T-helper 1 cell treated with Interleukin-12 subunit alpha and Interleukin-12 subunit beta and Interleukin-4 antibody, amounts not matched to agents 30 μg/mL and 1 μg/mL, for 36 hours (primary cell): ENCODE results near the gene HUNK.
"Not testable (repeated sequence)": the region's sequence is repeated elsewhere in the genome, so short reads cannot be mapped to it uniquely, and the experiment has no call there.

Experiments used
- H3K27ac Mint-ChIP-seq: one replicate; pipeline ENCODE4 v1.8.0; 2021; ENCODE audit warnings: mild to moderate bottlenecking, mixed read lengths
- H3K27me3 Mint-ChIP-seq: one replicate; pipeline ENCODE4 v1.8.0; 2021; ENCODE audit warnings: low read depth, mixed read lengths
- H3K36me3 Mint-ChIP-seq: one replicate; pipeline ENCODE4 v1.8.0; 2021; ENCODE audit warnings: low read depth, mixed read lengths
- H3K4me1 Mint-ChIP-seq: one replicate; pipeline ENCODE4 v1.8.0; 2021; ENCODE audit warnings: low read depth, mixed read lengths
- H3K4me3 Mint-ChIP-seq: one replicate; pipeline ENCODE4 v1.8.0; 2021; ENCODE audit warnings: mild to moderate bottlenecking, moderate library complexity, mixed read lengths
- H3K9me3 Mint-ChIP-seq: one replicate; pipeline ENCODE4 v1.8.0; 2021; ENCODE audit warnings: mixed read lengths

Gene HUNK

GRCh38 chr21:32018381-32018780 is 145.6 kb downstream of the HUNK start:
- Mint-ChIP-seq H3K4me3 (no peak overlapping the region), H3K27me3 (no peaks in the 10 kb centered on the region), H3K36me3 (no peaks in the 10 kb centered on the region), H3K4me1 (no peaks in the 10 kb centered on the region), H3K27ac (no peak overlapping the region), H3K9me3 (no peaks in the 10 kb centered on the region)

- Mint-ChIP-seq H3K4me3 (no peak overlapping the region), H3K9me3 (no peaks in the 10 kb centered on the region), H3K36me3 (no peaks in the 10 kb centered on the region), H3K4me1 (no peaks in the 10 kb centered on the region), H3K27me3 (no peaks in the 10 kb centered on the region), H3K27ac (no peak overlapping the region)
Observed at GRCh38 chr21:32020564-32020963, 147.7 kb downstream of the HUNK start.

GRCh38 chr21:32021319-32021994 is 148.6 kb downstream of the HUNK start:
- no peak overlapping the region for H3K27ac Mint-ChIP-seq
- H3K36me3 Mint-ChIP-seq = no peaks in the 10 kb centered on the region

GRCh38 chr21:32022146-32022545 is 149.3 kb downstream of the HUNK start:
- Mint-ChIP-seq H3K9me3 (no peaks in the 10 kb centered on the region), H3K27ac (no peak overlapping the region), H3K4me1 (no peaks in the 10 kb centered on the region), H3K27me3 (no peaks in the 10 kb centered on the region), H3K36me3 (no peaks in the 10 kb centered on the region), H3K4me3 (no peak overlapping the region)

More at GRCh38 chr21:32021319-32021994, 148.6 kb downstream of the HUNK start:
- Mint-ChIP-seq H3K4me1 (no peaks in the 10 kb centered on the region), H3K4me3 (no peak overlapping the region), H3K9me3 (no peaks in the 10 kb centered on the region), H3K27me3 (no peaks in the 10 kb centered on the region)

- peaks cover 9% of the 10 kb centered on the region for H3K9me3 Mint-ChIP-seq
- no peak overlapping the region for H3K27ac Mint-ChIP-seq
- H3K36me3 Mint-ChIP-seq = no peaks in the 10 kb centered on the region
- H3K27me3 Mint-ChIP-seq = no peaks in the 10 kb centered on the region
- no peaks in the 10 kb centered on the region for H3K4me1 Mint-ChIP-seq
- H3K4me3 Mint-ChIP-seq = no peak overlapping the region
Observed at GRCh38 chr21:32030146-32030652, 157.4 kb downstream of the HUNK start.

- Mint-ChIP-seq H3K36me3 (no peaks in the 10 kb centered on the region), H3K4me1 (no peaks in the 10 kb centered on the region), H3K27ac (no peak overlapping the region), H3K4me3 (no peak overlapping the region), H3K27me3 (no peaks in the 10 kb centered on the region), H3K9me3 (peaks cover 7% of the 10 kb centered on the region)
Observed at GRCh38 chr21:32034850-32035249, 162.0 kb downstream of the HUNK start.

GRCh38 chr21:32035617-32036016 is 162.8 kb downstream of the HUNK start:
- H3K4me1 Mint-ChIP-seq = no peaks in the 10 kb centered on the region
- no peaks in the 10 kb centered on the region for H3K9me3 Mint-ChIP-seq
- H3K4me3 Mint-ChIP-seq = no peak overlapping the region
- H3K27ac Mint-ChIP-seq = no peak overlapping the region
- H3K27me3 Mint-ChIP-seq = no peaks in the 10 kb centered on the region
- H3K36me3 Mint-ChIP-seq = no peaks in the 10 kb centered on the region

GRCh38 chr21:32036756-32037155 is 163.9 kb downstream of the HUNK start:
- H3K27me3 Mint-ChIP-seq = no peaks in the 10 kb centered on the region
- no peak overlapping the region for H3K27ac Mint-ChIP-seq
- H3K4me3 Mint-ChIP-seq = no peak overlapping the region
- H3K36me3 Mint-ChIP-seq = no peaks in the 10 kb centered on the region
- no peaks in the 10 kb centered on the region for H3K9me3 Mint-ChIP-seq
- H3K4me1 Mint-ChIP-seq = no peaks in the 10 kb centered on the region

GRCh38 chr21:32038751-32039150 is 165.9 kb downstream of the HUNK start:
- H3K9me3 Mint-ChIP-seq = peaks cover 10% of the 10 kb centered on the region
- H3K27ac Mint-ChIP-seq, H3K27me3 Mint-ChIP-seq, H3K36me3 Mint-ChIP-seq, H3K4me3 Mint-ChIP-seq, H3K4me1 Mint-ChIP-seq: not testable (repeated sequence)

GRCh38 chr21:32043458-32043857 is 170.6 kb downstream of the HUNK start:
- H3K9me3 Mint-ChIP-seq = peaks cover 10% of the 10 kb centered on the region
- H3K36me3 Mint-ChIP-seq = no peaks in the 10 kb centered on the region
- no peaks in the 10 kb centered on the region for H3K4me1 Mint-ChIP-seq
- no peak overlapping the region for H3K27ac Mint-ChIP-seq
- H3K4me3 Mint-ChIP-seq = no peak overlapping the region
- H3K27me3 Mint-ChIP-seq = no peaks in the 10 kb centered on the region

GRCh38 chr21:32044205-32045180 is 171.7 kb downstream of the HUNK start:
- H3K9me3 Mint-ChIP-seq = peaks cover 10% of the 10 kb centered on the region
- no peaks in the 10 kb centered on the region for H3K4me1 Mint-ChIP-seq
- H3K4me3 Mint-ChIP-seq = no peak overlapping the region
- no peak overlapping the region for H3K27ac Mint-ChIP-seq
- H3K36me3 Mint-ChIP-seq = no peaks in the 10 kb centered on the region
- no peaks in the 10 kb centered on the region for H3K27me3 Mint-ChIP-seq

GRCh38 chr21:32046191-32046590 is 173.4 kb downstream of the HUNK start:
- Mint-ChIP-seq H3K4me3 (no peak overlapping the region), H3K36me3 (no peaks in the 10 kb centered on the region), H3K27me3 (no peaks in the 10 kb centered on the region), H3K9me3 (peaks cover 10% of the 10 kb centered on the region), H3K4me1 (no peaks in the 10 kb centered on the region), H3K27ac (no peak overlapping the region)

GRCh38 chr21:32048353-32048752 is 175.5 kb downstream of the HUNK start:
- no peak overlapping the region for H3K27ac Mint-ChIP-seq
- H3K4me1 Mint-ChIP-seq = no peaks in the 10 kb centered on the region
- H3K36me3 Mint-ChIP-seq = no peaks in the 10 kb centered on the region
- H3K4me3 Mint-ChIP-seq = no peak overlapping the region
- H3K9me3 Mint-ChIP-seq = peaks cover 4% of the 10 kb centered on the region
- no peaks in the 10 kb centered on the region for H3K27me3 Mint-ChIP-seq
